ENCODE measurements around the gene MRPS23.

DNA sequence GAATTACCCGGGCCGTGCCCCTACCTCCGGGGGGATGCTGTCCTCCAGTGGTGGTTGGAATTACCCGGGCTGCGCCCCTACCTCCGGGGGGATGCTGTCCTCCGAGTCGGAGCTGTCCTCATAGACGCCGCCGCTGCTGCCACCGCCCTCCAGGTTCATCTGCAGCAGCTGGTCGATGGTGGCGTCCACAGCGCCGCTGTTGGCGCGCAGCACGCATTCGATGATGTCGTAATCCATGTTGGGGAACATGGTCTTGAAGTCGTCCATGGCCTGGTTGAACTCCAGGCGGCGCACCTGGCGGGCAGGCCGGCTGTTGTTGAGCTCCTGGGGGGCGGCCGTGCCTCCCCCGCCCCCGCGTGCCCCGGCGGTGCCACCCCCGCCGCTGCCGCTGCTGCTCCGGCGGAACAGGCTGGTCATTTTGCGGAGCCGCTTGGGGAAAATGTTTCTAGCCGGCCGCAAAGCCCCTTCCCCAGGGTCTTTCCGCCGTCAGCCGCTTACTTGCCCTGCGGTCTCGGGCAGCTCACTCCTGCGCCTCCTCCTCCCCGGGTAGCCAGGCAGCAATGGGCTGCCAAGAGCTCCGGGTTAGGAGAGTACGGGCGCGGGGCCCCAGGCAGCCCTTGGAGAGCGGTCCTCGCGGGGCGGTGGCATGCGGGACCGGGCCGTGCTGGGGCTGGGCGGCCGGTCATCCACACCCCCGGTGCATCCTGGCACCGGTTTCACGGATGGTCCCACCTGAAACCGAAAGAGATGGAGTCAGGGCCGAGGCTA is 35.5 kb upstream of the MRPS23 start:
- TF ChIP-seq CTCF (conservative IDR thresholded peaks at IDR 0.05; ENCODE audit: low read depth, low read length) (no peak), EZH2 (IDR thresholded peaks at IDR 0.05; ENCODE audit: low read length, unreplicated experiment) (no peak)
